ENCODE data around the gene CDKL1.

DNA sequence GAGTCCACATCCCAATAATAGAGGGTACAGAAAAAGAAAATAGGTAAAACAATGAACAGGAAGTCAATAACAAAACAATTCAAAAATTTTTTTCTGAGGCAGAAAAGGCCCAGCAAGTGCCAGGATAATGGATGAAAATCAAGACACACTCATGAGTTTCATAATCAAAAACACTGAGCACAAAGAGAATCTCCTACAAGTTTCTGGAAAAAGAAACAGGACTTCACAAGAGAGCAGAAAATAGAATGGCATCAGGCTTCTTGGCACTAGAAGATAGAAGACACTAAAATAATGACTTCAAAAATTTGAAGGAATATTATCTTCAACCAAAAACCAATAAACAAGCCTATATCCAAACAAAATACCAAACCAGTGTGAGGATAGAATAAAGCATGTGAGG is 47.7 kb downstream of the CDKL1 start:
- TF ChIP-seq, protein P1, sequence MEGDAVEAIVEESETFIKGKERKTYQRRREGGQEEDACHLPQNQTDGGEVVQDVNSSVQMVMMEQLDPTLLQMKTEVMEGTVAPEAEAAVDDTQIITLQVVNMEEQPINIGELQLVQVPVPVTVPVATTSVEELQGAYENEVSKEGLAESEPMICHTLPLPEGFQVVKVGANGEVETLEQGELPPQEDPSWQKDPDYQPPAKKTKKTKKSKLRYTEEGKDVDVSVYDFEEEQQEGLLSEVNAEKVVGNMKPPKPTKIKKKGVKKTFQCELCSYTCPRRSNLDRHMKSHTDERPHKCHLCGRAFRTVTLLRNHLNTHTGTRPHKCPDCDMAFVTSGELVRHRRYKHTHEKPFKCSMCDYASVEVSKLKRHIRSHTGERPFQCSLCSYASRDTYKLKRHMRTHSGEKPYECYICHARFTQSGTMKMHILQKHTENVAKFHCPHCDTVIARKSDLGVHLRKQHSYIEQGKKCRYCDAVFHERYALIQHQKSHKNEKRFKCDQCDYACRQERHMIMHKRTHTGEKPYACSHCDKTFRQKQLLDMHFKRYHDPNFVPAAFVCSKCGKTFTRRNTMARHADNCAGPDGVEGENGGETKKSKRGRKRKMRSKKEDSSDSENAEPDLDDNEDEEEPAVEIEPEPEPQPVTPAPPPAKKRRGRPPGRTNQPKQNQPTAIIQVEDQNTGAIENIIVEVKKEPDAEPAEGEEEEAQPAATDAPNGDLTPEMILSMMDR (IDR thresholded peaks at IDR 0.05), result no peak
- TF ChIP-seq POLR2A (IDR thresholded peaks at IDR 0.05), result no peak

All from heart left ventricle (tissue), 13 donors.